GM19372 (cell line): ENCODE data around the gene LRP1.

ENCODE experiments used
- ATAC-seq: cut with Tn5 transposase; IDR thresholded peaks from one replicate; pipeline ENCODE4 v1.9.1; 2021; ENCODE audit warnings: mild to moderate bottlenecking, low read depth, moderate library complexity; ENCODE audit not compliant: unreplicated experiment

The LRP1 gene

DNA sequence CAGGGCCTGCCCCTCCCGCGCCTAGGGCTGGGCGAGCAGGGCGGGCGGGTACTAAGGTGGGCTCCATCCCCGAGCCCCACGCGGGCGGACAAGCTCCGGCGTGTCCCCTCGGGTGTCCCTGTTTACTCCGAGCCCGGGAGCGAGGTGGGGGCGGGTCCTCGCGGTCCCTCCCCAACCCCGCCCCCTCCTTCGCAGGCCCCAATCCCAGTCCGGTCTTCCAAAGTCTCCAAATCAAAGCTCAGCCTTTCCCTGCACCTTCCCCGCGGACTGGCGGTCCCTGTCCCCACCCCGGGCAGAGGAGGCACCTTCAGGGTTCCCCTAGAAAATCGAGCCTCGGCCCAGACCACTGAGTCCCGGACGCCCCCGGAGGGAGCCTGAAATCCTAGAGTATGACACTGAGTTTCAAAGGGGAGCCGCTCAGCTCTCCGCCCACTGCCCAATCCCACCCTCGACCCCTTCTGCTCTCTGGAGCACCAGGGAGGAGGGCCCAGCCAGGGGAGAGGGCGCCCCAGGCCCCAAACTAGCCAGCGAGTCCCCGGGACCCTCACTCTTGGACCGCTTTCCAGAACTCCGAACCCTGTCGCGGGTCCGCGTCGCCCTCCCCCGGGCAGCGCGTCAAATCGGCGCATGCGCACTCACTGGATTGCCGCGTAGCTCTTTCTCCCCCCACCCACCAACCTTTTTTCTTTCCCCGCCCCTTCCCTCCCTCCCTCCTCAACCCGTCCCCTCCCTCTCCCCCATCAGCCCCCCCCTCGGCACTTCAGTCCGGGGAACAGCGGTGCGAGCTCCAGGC is at the start of gene LRP1:
TSS of gene LRP1 (plus strand) at position 758 of the 793 bp plus-strand sequence. CDS start 482 bp downstream, outside the sequence.
- ATAC-seq = no peak

DNA sequence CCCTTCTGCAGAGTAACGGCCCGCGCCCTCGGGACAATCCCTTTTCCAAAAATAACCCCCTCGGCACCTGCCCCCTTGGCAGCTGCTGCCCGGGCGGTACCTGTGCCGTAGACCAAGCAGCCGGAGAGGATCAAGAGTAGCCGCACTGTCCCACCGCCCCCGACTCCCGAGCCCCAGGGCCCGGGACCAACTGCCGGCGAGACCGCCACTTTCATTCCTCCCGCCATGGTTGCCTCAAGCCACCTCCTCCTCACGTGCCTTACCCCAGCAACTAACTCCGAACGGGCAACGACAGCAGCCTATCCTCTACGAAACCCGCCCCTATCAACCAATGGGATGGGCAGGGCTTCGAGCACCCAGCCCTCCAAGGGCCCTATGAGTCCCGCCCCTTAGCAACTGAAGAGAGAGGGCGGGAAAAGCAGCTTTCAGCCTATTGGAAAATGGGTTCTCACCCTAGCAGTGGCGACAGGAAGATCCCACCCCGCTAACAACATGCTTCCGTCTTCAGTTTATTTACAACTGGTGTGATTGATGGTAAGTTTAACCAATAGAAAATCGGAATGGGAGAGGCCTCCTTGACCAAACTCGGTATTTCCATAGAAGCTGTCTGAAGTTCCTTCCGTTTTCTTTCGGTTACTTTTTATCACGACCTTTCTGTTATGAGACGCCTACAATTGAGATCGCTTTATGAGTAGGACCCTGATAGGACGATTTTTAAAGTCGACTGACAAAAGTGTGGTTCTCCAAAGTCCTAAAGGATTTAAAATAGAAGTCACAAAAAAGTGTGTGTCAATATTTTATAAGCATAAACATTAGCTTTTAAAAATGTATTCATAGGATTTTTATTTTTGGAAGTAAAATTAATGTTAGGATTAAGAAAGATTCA is 49.5 kb upstream of the LRP1 start, which contains the start of gene NEMP1:
TSS of gene NEMP1 (minus strand) at position 273 of the 886 bp plus-strand sequence. CDS start at position 227, 46 bp downstream.
- peak; percentile 97 for ATAC-seq

DNA sequence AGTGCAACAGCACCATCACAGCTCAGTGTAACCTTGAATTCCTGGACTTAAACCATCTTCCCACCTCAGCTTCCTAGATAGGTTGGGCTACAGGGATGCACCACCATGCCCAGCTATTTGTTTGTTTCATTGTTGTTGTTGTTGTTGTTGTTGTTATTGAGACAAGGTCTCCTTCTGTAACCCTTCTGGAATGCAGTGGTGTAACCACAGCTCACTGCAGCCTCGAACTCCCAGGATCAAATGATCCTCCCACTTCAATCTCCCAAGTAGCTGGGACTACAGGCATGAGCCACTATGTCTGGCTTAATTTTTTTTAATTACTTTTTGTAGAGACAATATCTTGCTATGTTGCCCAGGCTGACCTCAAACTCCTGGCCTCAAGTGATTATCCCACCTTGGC is 48.5 kb upstream of the LRP1 start:
- ATAC-seq = no peak

DNA sequence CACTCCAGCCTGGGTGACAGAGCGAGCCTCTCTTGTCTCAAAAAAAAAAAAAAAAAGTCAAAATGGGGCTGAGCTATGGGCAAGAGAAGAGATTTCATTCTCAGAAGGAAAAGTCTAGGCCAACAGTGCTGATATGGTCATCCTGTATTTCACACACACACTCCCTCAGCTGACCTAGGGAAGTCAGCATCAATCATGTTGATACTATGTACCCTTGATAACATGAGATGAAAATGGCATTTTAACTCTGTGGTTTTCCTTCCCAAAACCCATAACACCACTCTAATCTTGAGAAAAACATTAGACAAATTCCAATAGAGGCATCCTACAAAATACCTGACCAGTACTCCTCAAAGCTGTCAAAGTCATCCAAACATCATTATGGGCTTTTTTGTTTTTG is 47.4 kb upstream of the LRP1 start:
- no peak for ATAC-seq

DNA sequence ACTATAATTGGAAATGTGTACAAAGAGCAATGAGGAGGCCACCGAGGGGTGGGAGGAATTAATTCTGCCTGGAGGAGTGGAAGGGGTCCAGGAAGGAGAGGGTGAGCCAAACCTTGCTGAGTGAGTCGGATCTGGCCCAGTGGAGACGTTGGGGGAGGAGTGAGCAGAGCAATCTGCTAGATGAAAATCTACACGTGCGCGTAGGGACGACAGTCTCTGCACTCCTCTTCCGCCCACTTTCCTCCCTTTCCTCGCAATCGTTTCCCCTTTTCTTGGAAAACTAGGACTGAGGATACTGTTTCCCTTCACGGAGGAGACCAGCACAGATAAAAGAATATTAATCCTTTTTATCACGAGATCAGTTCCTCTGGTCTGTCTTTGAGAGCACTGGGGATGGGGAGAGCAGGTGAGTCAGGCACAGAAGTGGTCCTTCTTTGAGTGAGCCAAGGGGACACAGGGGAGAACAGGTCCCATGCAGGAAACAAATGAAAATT is 42.2 kb upstream of the LRP1 start:
- no peak for ATAC-seq

DNA sequence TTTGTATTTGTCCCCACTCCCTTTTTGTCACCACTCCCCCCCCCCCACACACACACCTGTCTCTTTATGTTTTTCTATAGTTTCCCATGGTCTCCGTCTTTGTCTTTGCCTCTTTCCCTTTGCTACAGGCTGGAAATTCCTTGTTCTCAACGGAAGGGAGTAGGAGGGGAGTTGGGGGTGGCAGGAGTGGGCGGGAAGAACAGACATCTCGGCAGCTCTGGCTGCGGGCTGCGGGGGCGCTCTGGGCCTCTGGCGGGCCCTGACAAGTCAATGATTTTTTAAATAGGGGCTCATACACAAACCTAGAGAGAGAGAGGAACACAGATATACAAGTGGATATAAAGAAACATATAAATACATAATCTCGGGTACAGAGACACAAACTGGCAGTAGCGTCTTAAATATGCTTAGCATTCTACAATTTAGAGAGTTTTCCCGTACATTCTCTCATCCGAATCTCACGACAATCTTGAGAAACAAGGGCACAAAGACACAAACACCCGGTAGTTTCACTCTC is 41.7 kb upstream of the LRP1 start:
- ATAC-seq = no peak

DNA sequence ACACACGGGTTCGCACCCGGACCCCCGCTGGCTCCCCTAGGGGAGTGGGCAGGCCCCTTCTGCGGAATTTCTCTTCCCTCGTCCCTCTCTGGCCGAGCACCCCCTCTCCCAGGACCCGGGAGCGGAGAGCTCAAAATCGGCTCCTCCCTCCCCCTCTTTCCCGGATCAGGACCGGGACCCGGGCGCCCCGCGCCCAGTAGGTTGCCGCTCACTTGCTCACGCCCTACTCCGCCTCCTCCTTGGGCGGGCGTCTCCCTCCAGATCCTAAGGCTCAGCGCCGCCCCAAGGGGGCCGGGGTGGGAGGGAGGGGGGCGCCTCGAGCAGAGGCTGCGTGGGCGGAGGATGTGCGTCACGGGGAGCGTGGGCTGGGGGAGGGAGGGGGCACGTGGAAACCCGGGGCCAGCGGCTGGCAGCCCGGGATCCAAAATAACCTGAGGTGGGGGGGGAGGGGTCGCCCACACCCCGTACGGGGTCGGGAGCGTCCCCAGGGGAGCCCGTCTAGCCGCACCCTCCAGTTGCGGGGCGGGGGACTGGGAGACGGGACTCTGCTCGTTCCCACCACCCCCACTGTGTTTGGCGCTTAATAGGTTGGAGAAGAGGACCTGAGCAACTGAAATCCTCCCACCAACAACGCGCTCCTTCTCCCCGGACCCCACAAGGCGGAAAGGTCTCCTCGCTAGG is 41.1 kb upstream of the LRP1 start:
- peak; percentile 32 for ATAC-seq

DNA sequence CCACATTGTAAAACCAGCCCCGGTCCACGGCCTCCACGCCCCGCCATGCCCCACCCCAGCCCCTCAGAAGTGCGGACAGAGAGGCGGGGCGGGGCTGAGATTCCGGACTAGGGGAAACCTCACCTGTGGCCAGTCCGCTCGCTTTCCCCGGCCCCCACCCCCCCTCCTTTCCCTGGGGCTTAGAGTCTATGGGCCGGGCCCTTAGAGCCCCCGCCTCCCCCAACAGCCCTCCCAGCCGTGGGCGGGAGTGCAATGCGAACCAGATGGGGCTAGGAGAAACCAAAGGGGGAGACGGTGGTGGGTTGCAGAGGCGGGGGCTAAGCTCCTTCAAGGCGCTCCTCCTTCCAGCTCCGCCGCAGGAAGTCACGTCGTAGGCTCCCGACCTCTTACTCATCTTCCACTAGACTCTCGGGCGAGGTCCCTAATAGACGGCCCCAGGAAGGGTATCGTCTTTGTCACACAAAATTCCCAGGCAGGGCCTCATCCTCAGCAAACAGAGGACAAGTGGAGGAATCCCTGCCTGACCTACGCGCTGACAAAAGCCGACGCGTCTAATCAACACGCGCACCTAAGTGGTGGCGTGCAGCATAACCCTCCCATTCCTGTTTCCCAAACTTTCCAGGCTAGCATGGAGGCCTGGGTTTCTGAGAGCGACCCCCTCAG is 40.5 kb upstream of the LRP1 start:
- peak; percentile 29 for ATAC-seq

DNA sequence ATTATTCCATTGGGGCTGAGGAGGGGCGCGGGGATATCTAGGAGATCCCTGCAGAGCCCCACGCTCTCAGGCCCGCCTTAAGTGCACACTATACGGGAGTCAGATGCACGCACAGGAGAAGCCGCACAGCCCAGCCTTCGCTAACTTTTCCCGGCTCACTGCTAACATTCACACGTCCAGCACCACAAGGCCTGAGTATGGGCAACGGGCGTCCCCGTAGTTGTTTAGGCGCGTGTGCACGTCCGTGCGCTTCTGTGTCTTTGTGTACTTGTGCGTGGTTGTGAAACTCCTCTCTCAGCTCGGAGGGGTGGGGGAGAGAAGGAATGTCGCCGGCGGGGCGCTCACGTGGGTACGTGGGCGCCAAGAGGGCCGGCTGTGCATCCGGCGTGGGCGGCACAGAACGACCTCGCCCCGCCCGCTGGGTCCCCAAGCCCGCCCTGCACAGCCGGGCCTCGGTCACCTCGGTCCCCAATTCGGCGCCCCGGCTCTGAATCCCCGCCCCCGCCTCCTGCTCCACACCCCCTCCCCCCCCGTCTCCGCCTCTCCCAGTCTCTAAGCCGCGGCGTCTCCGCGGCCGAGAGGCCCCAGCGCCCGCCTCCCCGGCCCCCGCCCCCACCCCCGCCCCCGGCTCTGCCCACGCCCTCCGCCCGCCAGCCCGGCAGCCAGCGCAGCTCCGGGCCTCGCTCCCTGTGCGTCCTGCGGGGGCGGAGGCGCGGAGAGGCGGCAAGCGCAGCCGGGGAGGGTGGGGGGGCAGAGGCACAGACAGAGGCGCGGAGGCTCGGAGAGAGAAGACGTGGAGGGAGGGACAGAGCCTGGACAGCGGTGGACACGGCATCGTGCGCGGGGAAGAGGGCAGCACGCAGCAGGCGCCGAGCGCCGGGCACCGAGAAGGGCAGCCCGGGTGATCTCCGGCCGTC is 39.7 kb upstream of the LRP1 start, which contains the start of gene NAB2:
TSS of gene NAB2 (plus strand) at position 761 of the 917 bp plus-strand sequence. CDS start 158 bp downstream, outside the sequence.
- ATAC-seq = peak; percentile 53

DNA sequence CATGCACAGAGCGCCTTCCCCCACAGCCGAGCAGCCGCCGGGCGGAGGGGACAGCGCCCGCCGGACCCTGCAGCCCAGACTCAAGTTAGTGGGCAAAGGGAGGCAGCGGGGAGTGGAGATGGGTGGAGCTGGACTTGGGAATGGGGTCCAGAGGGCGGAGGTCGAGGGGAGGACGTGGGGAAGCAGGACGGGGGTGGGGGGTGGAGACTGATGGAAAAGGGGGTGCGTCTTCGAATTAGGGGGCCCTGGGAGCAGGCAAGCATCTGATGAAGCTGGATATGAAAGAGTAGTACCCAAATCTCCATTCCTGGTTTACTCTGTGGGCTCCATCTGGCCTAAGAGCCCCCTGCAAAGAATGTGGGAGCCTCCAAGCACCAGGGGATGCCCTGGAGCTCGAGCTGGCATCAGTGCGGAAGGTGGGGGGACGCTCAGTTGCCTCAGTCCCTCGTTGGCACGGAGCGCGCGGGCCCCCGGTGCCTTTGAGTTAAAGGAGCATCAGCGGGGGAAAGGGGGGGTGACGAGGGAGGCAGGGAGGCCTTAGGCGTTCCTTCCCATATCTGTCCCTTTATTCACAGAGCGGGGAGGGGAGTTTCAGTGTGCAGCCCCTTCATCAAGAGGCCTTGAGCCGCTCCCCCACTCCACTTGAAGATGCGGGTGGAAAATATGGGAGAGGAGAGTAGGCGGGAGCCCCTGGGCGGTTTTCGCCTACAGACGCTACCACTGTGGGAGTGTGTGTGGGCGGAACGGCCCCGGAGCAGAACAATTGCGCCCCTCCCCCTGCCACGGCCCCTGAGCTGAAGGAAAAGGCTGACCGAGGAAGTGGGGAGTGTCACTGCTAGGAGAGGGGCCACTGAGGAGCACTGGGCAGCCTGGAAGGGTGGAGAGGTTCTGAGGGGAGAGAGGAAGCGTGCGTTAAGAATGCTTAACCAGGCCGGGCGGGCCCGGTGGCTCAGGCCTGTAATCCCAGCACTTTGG is 38.7 kb upstream of the LRP1 start:
- ATAC-seq = no peak

DNA sequence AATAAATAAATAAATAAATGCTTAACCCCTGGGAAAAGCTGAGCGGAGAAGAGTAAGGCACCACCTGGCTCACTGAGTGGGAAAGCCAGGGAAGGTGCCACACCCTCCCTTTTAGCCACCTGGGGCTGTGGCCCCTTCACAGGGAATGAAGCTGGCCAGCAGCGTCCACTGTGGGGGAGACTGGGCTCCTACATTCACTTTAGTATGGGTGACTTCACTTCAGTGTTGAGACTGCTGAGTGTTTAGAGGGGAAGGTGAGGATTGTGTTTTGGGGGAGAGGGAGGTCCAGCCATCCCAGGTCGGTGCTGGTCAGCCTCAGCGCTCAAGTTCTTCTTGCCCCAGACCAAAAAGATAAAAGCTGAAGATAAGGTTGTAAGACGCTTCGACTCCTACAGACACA is 37.8 kb upstream of the LRP1 start:
- no peak for ATAC-seq

DNA sequence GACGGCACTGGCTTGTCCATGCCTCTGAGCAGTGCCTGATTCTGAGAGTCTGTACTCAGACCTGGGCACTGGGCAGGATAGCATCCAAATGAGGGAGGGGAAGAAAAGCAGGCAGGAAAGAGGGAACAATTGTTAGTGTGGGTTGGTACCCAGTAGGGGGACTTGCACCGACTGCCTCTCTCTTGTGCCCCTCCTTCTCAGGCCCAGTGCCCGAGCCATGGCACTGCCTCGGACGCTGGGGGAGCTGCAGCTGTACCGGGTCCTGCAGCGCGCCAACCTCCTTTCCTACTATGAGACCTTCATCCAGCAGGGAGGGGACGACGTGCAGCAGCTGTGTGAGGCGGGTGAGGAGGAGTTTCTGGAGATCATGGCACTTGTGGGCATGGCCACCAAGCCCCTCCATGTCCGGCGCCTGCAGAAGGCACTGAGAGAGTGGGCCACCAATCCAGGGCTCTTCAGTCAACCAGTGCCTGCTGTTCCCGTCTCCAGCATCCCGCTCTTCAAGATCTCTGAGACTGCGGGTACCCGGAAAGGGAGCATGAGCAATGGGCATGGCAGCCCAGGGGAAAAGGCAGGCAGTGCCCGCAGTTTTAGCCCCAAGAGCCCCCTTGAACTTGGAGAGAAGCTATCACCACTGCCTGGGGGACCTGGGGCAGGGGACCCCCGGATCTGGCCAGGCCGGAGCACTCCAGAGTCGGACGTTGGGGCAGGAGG is 37.2 kb upstream of the LRP1 start:
- no peak for ATAC-seq

DNA sequence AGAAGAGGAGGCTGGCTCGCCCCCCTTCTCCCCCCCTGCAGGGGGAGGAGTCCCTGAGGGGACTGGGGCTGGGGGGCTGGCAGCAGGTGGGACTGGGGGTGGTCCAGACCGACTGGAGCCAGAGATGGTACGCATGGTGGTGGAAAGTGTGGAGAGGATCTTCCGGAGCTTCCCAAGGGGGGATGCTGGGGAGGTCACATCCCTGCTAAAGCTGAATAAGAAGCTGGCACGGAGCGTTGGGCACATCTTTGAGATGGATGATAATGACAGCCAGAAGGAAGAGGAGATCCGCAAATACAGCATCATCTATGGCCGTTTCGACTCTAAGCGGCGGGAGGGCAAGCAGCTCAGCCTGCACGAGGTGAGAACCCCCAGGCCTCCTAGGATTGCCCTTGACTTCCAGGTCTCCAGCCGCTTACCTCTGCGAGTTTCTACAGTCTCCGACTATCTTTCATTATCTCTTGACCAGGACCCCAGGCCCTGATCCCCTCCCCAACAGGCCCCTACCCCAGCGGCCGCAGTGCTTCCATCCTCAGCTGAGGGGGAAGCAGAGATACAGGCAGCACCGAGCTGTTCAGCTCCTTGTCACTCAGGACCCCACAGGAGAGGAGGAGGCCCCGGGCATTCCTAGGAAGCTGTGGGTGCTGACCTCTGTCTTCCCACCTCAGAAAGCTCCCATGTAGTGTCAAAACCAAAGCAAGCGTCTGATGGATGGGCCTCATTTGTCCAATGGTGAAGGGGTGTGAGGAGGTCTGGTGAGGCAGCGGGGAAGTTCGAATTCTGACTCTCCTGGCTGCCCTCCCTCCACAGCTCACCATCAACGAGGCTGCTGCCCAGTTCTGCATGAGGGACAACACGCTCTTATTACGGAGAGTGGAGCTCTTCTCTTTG is 36.4 kb upstream of the LRP1 start:
- no peak for ATAC-seq

DNA sequence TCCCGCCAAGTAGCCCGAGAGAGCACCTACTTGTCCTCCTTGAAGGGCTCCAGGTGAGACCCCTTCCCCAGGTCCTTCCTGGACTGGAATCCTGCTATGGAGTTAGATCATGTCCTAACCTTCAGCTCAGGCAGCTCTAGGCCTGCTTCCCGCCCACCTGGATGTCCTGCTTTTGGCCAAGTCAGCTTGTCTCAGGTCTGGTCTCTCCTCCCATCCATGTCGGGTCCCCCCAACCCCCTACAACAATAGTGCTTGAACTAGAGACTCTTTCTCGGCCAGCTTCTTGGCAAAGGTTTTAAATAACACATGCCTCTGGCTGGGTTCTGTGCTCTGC is 35.8 kb upstream of the LRP1 start:
- ATAC-seq = no peak

DNA sequence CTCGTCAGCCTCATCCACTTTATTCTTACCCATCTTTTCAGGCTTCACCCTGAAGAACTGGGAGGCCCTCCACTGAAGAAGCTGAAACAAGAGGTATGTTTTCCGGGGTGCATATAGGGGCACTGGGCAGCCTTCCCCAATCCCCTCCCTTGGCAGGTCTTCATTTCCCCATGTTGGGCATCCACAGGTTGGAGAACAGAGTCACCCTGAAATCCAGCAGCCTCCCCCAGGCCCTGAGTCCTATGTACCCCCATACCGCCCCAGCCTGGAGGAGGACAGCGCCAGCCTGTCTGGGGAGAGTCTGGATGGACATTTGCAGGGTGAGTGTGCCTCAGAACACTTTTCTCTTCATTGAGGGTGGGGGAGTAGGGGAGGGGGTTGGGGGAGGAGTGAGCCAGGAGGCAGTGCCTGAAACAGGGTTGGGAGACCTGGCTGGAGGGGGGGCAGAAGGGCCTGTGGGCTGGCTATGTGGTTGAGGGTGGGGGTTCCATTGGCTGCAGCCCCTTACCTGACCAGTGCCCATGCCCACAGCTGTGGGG is 35.3 kb upstream of the LRP1 start:
- no peak for ATAC-seq
